ENCODE data around the gene SYDE2.
"Not testable (repeated sequence)": the region's sequence is repeated elsewhere in the genome, so short reads cannot be mapped to it uniquely, and the experiment has no call there.

SYDE2 gene

DNA sequence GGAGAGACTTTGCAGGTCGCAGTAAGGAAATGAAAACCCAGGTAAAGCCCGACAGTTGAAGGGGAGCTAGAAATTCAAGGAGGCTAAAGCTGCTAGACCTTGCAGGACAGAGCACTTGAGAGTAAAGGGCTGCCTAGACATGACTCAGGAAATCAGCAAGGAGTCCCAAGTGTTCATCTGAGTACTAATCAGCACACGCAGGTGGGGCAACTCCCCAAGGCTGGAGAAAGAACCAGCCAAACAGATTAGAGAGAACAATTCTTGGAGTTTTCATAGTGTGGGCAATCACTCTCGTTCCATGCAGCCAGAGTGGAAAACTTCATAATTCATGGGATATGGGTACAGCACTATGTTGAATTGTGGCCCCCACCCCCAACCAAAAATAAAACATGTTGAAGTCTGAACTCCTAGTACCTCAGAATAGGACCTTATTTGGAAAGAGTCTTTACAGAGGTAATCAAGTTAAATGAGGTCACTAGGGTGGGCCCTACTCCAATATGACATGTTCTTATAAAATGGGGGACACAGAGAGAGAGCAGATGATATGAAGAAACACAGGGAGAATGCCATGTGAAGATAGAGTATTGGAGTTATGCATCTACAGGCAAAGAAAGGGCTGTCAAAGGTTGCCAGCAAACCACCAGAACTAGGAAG is 28.0 kb downstream of the SYDE2 start:
- DNase-seq (ENCODE audit: low read depth), result no peak

DNA sequence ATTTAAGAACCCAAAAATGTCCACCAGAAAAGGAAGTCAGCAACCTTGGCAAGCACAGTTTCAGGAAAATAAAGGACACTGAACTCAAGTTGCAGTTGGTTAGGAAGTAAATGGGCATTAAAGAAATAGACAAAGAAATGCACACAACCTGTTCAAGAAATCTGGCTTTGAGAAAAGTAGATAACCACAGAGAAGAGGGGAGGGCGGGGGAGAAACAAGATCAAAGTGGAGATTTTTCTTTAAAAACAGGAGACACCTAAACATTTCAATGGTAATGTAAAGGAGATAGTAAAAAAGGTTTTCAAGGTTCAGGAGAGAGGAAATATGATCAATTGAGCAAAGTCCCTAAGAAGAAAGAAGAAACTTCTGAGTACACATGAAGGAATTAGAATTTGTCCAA is 29.1 kb downstream of the SYDE2 start:
- no peak for DNase-seq (ENCODE audit: low read depth)

DNA sequence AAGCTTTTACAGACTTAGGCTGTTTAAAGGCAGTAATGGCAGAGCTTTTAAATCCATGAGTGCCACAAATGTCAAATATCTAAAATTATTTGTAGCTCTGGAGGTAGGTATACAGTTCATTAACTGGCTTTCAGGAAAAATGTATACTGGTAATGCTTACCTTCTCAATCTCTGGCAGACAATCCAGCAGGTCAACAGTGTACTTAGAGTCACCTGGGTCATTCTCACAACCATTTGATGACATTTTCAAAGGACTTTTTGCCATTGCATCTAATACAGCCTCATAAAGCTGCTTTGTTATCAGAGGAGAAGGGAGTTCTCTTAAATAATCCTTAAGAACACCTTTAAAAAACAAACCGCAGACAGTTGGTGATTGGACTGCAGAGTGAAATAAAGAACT is 31.9 kb downstream of the SYDE2 start:
- no peak for DNase-seq (ENCODE audit: low read depth)

DNA sequence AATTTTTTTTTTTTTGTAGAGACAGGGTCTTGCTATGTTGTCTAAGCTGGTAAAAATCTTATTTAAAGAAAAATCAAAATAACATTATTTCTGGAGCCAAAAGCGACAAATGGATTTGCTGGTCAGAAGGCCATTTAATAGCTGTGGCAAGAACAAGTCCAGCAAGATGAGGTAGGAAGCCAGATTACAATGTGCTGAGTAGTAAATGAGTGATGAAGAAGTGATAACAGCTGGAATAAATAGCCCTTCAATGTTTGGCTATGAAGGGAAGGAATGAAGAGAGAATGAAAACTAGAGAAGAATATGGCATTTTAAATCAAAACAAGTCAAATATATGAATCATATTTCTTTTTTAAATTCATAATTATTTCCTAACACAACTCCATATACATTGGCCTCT is 34.5 kb downstream of the SYDE2 start:
- DNase-seq (ENCODE audit: low read depth), result no peak

GRCh38 chr1:85158910-85159309 is 41.9 kb downstream of the SYDE2 start:
- no peak for DNase-seq (ENCODE audit: low read depth)

- no peak for DNase-seq (ENCODE audit: low read depth)
These were observed 43.4 kb downstream of the SYDE2 start for GRCh38 chr1:85157436-85157835.

DNA sequence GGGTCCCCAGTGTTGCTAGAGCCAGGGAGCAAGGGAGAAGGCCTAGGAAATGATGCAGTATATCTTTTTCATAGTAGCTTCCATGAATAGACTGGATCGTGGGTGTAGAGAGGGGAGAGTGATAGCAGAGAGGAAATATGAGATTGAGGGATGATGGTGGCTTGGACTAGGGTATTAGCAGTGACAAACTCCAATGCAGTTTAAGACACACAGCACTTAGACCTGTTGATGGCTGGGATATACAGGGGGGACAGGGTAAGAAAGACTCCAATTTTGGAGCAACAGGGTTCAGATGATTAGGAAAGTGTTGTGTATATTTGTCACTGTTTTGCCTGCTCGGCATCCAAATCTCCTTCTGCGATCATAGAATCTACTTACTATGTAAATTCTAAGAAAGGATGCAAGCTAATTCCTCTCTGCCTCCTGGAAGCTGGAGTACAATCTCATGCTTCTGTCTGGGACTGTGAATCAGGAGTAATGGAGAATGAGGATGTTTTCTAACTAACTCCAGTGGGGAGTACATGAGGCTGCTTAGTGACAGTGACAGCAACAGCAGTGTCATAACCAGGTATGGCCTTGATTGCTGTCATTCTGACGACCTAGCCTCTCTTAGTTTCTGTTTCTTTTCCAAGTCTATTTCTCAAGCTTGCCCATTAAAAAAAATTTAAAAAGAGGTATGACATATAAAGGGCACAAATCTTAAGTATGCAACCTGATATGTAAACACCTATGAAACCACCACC is 47.5 kb downstream of the SYDE2 start:
- no peak for DNase-seq (ENCODE audit: low read depth)

DNA sequence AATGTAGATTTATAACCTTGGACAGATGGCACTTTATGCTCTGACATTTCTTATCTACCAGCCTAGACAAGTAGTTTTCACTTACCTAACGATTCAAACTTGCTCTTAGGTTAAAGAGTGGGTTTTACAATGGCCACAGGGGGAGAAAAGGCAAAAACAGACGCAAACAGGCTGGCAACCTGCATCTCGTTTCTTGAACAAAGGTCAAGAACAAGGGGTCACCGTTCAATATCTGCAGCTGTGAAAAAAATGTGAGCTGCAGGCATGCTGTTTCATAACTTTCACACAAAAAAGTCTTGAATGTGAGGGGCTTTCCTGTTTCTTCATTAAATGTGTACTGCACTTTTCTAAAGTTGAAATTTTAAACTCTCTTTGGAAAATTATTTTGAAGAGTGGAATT is 49.4 kb downstream of the SYDE2 start:
- DNase-seq (ENCODE audit: low read depth), result no peak

DNA sequence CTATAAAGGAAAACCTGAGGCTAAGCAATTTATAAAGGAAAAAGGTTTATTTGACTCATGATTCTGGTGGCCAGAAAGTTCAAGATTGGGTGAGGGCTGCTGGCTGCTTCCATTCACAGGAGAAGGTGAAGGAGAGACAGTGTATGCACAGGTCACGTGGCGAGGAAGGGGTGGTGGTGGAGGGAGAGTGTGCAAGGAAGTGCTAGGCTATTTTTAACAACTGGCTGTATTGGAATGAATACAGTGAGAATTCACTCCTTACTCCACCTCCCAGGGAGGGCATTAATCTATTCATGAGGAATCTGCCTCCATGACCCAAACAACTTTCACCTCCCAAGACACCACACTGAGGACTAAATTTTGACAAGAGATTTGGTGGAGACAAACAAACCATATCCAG is 51.0 kb downstream of the SYDE2 start:
- no peak for DNase-seq (ENCODE audit: low read depth)

DNA sequence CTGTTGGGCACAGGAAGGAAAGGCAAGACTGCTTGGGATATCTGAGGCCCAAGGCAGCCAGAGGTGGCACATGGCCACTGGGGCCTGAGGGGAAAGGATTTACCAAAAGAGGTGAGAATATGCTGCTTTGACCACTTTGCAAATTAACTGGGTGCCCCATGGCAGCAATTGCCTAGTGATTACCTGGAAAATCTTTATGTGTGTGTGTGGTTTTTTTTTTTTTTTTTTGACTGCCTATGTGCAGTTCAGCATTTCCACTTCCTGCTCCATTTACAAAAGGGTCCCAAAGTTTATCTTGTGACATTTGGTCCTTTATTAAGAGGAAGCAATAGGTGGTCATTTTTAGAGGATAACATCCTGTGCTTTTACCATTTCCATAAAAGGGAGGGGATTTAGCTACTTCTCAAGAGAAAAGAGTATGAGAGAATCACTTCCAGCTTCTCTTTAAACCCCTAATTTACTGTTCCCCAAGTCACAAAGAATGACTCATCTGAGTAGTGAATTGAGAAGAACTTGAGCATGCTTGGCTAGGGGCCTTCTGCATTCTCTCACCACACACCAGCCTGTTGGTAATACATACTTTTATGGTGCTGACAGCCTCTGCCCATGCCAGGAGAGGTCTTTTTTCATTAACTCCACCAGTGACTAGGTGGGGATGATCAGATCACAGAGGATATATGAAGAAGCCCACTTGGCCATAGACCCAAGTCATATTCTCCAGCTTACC is 52.1 kb downstream of the SYDE2 start:
- DNase-seq (ENCODE audit: low read depth), result no peak

DNA sequence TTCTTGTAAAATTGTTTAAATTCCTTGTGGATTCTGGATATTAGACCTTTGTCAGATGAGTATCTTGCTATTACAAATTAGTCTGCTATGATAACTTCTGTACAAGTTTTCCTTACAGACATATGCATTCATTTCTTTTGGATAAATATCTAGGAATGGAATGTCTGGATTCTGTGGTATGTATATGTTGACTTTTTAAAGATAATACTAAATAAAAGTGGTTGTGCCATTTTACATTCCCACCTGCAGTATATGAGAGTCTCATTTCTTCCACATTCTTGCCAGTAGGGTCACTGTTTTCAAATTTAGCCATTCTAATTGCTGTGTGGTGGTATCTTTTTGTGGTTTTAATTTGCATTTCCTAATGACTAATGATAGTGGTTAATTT is 53.9 kb downstream of the SYDE2 start:
- DNase-seq (ENCODE audit: low read depth), result no peak

DNA sequence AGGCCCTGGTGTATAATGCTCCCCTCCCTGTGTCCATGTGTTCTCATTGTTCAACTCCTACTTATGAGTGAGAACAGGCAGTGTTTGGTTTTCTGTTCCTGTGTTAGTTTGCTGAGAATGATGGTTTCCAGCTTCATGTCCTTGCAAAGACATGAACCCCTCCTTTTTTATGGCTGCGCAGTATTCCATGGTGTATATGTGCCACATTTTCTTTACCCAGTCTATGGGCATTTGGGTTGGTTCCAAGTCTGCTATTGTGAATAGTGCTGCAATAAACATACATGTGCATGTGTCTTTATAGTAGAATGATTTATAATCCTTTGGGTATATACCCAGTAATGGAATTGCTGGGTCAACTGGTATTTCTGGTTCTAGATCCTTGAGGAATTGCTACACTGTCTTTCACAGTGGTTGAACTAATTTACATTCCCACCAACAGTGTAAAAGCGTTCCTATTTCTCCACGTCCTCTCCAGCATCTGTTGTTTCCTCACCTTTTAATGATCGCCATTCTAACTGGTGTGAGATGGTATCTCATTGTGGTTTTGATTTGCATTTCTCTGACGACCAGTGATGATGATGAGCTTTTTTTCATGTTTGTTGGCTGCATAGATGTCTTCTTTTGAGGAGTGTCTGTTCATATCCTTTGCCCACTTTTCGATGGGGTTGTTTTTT is 54.4 kb downstream of the SYDE2 start:
- DNase-seq (ENCODE audit: low read depth), result not testable (repeated sequence)

- no peak for DNase-seq (ENCODE audit: low read depth)
These were observed 56.5 kb downstream of the SYDE2 start for GRCh38 chr1:85144351-85144750.

DNA sequence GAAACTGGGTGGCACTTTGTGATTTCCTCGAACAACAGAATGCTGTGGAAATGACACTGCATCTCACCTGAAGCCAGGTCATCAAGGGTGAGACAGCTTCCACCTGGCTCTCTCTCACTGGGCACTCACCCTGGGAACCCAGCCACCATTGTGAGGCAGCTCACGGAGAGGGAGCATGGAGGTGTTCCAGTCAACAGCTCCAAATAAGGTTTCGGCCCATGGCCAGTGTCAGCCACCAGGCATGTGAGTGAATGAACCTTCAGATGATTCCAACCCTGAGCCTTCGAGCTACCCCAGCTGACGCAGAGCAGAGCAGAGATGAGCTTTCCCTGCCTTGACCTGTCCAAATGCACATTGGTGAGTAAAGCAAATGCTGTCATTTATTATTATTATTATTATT is 58.1 kb downstream of the SYDE2 start:
- no peak for DNase-seq (ENCODE audit: low read depth)

GRCh38 chr1:85138439-85138838 is 62.4 kb downstream of the SYDE2 start:
- DNase-seq (ENCODE audit: low read depth), result not testable (repeated sequence)

GRCh38 chr1:85137660-85138059 is 63.2 kb downstream of the SYDE2 start:
- no peak for DNase-seq (ENCODE audit: low read depth)

DNA sequence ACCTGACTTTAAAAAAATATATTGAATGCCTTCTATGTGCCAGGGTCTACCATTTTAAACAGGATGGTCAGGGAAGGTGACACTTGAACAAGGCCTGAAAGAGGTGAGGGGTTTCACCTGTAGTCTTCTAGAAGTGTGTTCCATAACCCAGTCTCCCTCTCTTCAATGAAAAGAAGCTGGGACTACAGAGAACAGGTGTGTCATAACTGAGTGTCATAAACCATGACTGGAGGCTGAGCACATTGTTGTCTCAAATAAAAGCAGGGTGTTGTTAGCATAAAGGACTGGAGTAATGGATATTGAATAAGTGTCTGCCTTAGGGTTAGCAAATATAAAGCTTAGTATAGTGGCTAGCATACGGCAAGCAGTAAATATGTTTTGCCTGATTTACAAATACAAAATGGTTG is 65.4 kb downstream of the SYDE2 start:
- DNase-seq (ENCODE audit: low read depth), result no peak

DNA sequence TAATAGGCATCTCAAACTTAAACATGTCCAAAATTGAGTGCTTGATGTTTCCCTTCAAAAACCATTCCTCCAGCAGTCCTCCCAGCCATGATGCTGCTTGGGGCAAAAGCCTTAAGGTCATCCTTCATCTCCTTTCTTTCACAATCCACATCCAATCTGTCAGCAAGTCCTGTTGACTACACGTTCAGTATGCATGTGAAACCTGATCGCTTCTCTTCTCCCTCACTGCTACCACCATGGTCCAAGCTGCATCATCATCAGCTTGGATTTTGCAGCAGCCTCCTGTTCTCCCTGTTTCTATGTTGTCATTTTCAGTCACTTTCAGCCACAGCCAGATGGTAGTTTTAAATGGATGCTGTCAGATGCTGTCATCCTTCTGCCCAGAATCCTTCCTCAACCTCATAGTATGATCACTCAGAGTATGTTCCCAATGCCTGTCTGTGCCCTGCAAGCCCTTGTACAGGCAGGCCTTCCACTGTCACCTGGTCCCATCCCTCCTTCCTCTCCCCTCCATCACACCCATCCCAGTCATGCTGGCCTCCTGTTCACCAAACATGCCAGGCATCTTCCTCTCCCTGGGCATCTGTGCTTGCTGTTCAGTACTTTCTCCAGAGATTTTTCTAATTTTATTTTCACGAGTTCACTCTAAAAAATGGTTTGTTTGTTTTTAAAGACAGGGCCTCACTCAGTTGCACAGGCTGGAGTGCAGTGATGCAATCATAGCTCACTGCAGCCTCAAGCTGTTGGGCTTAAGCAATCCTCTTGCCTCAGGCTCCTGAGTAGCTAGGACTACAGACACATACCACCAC is 66.0 kb downstream of the SYDE2 start:
- no peak for DNase-seq (ENCODE audit: low read depth)

GRCh38 chr1:85133565-85134159 is 67.2 kb downstream of the SYDE2 start:
- no peak for DNase-seq (ENCODE audit: low read depth)

DNA sequence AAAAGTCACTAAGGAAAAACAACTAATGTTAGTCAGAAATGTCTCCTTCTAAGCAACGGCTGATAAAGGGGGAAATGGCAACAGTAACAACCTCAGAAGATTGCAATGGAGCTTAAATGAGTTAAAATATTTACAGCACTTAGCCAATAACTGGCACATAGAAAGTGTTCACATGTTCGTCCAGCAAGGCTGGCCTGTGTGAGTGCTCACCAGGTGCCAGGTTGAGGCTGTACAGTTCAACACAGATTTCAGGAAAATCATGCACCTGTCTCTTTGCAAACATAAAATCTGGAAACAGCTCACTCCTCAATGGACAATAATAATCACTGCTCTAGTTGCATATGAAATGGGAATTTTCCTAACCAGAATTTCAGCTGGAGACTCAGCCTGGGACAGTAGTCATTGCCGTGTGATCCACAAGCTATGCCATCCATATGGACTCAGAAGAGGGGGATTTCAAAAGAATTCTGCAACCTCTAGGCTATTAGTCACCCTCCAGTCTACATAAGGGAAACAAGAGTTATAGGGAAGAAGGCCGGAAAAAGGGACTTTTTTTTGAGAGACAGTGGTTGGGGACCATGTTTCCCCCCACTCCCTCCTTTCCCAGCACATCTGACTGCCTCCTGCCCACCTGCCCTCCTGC is 68.6 kb downstream of the SYDE2 start:
- DNase-seq (ENCODE audit: low read depth), result no peak

GRCh38 chr1:85128316-85128715 is 72.5 kb downstream of the SYDE2 start:
- DNase-seq (ENCODE audit: low read depth), result no peak
